ENCODE data around the gene KCNQ5.

The KCNQ5 gene

DNA sequence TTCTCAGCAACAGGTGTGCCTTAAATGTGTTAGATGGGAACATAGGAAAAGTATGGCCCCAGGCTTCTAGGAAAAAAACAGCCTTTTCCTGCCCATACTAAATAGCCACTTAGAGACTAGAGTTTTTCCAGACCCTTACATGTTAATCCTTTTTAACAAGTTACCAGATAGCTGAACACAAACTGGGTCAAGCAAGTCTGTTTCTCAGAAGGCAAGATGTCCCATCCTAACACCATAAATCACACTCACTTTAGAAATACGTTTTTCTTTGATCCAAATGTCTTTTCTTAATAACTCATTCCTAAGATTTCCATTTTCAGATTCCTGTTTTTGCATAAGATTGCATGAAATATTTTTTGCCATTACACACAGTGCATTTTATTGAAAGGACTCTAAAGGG, 241.3 kb downstream of the KCNQ5 start:
- Histone ChIP-seq H3K4me3 (ENCODE audit: low read depth, low read length, poor library complexity, severe bottlenecking) (no peak overlapping the region), H3K9me3 (ENCODE audit: low read length) (no peaks in the 10 kb centered on the region), H3K9ac (ENCODE audit: low read length) (no peak overlapping the region), H3K27ac (ENCODE audit: low read depth, low read length, poor library complexity, severe bottlenecking) (no peak overlapping the region), H3F3A (ENCODE audit: insufficient read depth, low read length) (no peaks in the 10 kb centered on the region), H3K79me2 (ENCODE audit: insufficient read depth, low read length) (peaks cover 1% of the 10 kb centered on the region; the same call in 1 of the 2 replicates), H3K27me3 (ENCODE audit: insufficient read depth, low read length) (no peaks in the 10 kb centered on the region), H4K20me1 (ENCODE audit: insufficient read depth, low read length) (no peaks in the 10 kb centered on the region), H3K4me2 (ENCODE audit: low read length) (no peak overlapping the region), H3K9me2 (ENCODE audit: low read depth, low read length) (no peaks in the 10 kb centered on the region), H3K36me3 (ENCODE audit: insufficient read depth, low read length) (no peaks in the 10 kb centered on the region), H2AFZ (ENCODE audit: low read length) (no peak overlapping the region), H3K4me1 (ENCODE audit: insufficient read depth, low read length, severe bottlenecking) (peaks cover 5% of the 10 kb centered on the region)
- TF ChIP-seq, protein P1, sequence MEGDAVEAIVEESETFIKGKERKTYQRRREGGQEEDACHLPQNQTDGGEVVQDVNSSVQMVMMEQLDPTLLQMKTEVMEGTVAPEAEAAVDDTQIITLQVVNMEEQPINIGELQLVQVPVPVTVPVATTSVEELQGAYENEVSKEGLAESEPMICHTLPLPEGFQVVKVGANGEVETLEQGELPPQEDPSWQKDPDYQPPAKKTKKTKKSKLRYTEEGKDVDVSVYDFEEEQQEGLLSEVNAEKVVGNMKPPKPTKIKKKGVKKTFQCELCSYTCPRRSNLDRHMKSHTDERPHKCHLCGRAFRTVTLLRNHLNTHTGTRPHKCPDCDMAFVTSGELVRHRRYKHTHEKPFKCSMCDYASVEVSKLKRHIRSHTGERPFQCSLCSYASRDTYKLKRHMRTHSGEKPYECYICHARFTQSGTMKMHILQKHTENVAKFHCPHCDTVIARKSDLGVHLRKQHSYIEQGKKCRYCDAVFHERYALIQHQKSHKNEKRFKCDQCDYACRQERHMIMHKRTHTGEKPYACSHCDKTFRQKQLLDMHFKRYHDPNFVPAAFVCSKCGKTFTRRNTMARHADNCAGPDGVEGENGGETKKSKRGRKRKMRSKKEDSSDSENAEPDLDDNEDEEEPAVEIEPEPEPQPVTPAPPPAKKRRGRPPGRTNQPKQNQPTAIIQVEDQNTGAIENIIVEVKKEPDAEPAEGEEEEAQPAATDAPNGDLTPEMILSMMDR (IDR thresholded peaks at IDR 0.05; ENCODE audit: low read length): no peak
- no peak for TF ChIP-seq EZH2 (IDR thresholded peaks at IDR 0.05; ENCODE audit: borderline replicate concordance, low read length)

DNA sequence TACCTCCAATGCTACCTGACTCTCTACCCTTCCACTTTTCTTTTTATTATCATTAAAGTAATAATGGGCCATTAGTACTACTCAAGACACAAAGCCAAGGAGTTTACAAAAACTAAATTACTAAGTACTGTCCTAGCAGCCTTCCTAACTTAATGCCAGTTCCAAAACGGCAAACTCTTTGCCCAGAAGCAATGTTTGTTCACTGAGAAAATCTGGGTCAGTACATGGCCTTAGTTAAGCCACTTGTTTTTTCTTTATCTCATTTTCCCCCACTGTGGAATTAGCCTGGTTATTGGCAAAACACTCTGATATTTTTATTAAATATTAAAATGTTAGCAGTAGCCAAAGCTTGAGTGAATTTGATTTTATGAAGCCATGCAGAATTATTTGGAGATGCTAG, 242.4 kb downstream of the KCNQ5 start:
- no peaks in the 10 kb centered on the region for H3K36me3 ChIP-seq (ENCODE audit: insufficient read depth, low read length)
- no peak overlapping the region for H3K4me2 ChIP-seq (ENCODE audit: low read length)
- no peaks in the 10 kb centered on the region for H3K9me3 ChIP-seq (ENCODE audit: low read length)
- no peaks in the 10 kb centered on the region for H3F3A ChIP-seq (ENCODE audit: insufficient read depth, low read length)
- no peaks in the 10 kb centered on the region for H3K79me2 ChIP-seq (ENCODE audit: insufficient read depth, low read length)
- no peaks in the 10 kb centered on the region for H4K20me1 ChIP-seq (ENCODE audit: insufficient read depth, low read length)
- no peak overlapping the region for H3K27ac ChIP-seq (ENCODE audit: low read depth, low read length, poor library complexity, severe bottlenecking)
- H3K27me3 ChIP-seq (ENCODE audit: insufficient read depth, low read length): no peaks in the 10 kb centered on the region
- no peak overlapping the region for H3K4me3 ChIP-seq (ENCODE audit: low read depth, low read length, poor library complexity, severe bottlenecking)
- no peak overlapping the region for H3K9ac ChIP-seq (ENCODE audit: low read length)
- no peaks in the 10 kb centered on the region for H3K9me2 ChIP-seq (ENCODE audit: low read depth, low read length)
- no peak for TF ChIP-seq EZH2 (IDR thresholded peaks at IDR 0.05; ENCODE audit: borderline replicate concordance, low read length)
- TF ChIP-seq, protein P1 (IDR thresholded peaks at IDR 0.05; ENCODE audit: low read length): no peak
- H3K4me1 ChIP-seq (ENCODE audit: insufficient read depth, low read length, severe bottlenecking): peaks cover 5% of the 10 kb centered on the region
- H2AFZ ChIP-seq (ENCODE audit: low read length): no peak overlapping the region

DNA sequence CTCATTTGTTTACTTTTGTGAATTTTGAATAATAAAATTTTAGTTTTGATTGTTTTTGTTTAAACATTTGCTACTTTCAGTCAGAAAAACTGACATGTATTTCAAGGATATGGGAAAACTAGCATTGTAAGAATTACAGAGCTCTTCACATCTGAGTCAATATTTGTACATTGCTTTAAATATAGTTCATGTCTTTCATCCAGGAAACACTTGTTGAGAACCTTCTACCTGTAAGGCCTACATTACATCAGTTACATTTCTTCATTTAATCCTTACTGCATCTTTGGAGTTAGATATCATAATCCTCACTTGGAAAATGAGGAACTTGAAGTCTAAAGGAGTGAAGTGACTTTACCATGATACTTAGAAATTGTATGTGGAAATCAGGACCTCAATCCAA, 242.9 kb downstream of the KCNQ5 start:
- H3K27me3 ChIP-seq (ENCODE audit: insufficient read depth, low read length): no peaks in the 10 kb centered on the region
- no peak overlapping the region for H3K4me3 ChIP-seq (ENCODE audit: low read depth, low read length, poor library complexity, severe bottlenecking)
- no peaks in the 10 kb centered on the region for H3K36me3 ChIP-seq (ENCODE audit: insufficient read depth, low read length)
- no peaks in the 10 kb centered on the region for H3F3A ChIP-seq (ENCODE audit: insufficient read depth, low read length)
- H3K9me3 ChIP-seq (ENCODE audit: low read length): no peaks in the 10 kb centered on the region
- peaks cover 5% of the 10 kb centered on the region for H3K4me1 ChIP-seq (ENCODE audit: insufficient read depth, low read length, severe bottlenecking)
- no peaks in the 10 kb centered on the region for H3K9me2 ChIP-seq (ENCODE audit: low read depth, low read length)
- no peak for TF ChIP-seq EZH2 (IDR thresholded peaks at IDR 0.05; ENCODE audit: borderline replicate concordance, low read length)
- TF ChIP-seq, protein P1 (IDR thresholded peaks at IDR 0.05; ENCODE audit: low read length): no peak
- no peak overlapping the region for H2AFZ ChIP-seq (ENCODE audit: low read length)
- no peaks in the 10 kb centered on the region for H3K79me2 ChIP-seq (ENCODE audit: insufficient read depth, low read length)
- no peak overlapping the region for H3K4me2 ChIP-seq (ENCODE audit: low read length)
- no peaks in the 10 kb centered on the region for H4K20me1 ChIP-seq (ENCODE audit: insufficient read depth, low read length)
- H3K27ac ChIP-seq (ENCODE audit: low read depth, low read length, poor library complexity, severe bottlenecking): no peak overlapping the region
- no peak overlapping the region for H3K9ac ChIP-seq (ENCODE audit: low read length)
